Measurements from ENCODE around the gene NRG3.

The NRG3 gene

DNA sequence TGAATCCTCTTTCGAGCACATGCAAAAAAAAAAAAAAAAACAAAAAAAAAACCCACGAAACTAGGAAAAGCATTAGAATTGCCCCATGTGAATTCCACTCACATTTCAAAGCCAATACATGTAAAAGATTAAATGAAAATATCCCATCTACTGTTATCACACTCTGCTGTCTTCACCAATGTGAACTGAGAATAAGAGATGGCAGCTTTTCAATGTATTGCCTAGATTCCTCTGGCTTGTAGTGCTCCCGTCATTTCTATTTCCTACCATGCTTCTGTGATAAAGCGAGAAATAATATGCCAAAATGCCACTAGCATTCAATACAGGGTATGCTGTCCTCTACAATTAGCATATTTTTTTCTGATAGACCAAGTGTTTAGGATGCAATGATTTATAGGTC, 517.0 kb downstream of the NRG3 start:
- no peak for DNase-seq (ENCODE audit: low spot score)

DNA sequence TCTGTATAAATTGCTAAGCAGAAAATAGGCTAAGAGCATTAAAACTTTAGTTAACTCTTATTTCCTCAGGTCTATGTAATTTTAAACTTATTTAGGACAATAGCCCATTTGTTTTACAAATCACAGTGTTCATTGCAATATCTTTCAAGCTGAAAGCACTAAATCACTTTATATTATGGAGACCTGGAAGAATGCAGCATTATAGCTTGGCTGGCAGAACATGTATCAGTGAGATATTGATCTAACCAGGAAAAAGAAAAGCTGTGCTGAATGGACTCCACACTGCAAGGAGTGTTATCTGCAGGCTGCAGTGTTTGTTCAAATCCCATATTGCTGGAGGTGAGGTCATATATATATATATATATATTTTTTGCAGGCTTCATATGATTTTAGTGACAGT, 517.5 kb downstream of the NRG3 start:
- DNase-seq (ENCODE audit: low spot score): no peak

GRCh38 chr10:82394122-82394521, 519.1 kb downstream of the NRG3 start:
- DNase-seq (ENCODE audit: low spot score): peak; percentile 13

- no peak for DNase-seq (ENCODE audit: low spot score)
These were observed 520.0 kb downstream of the NRG3 start for GRCh38 chr10:82394987-82395386.

DNA sequence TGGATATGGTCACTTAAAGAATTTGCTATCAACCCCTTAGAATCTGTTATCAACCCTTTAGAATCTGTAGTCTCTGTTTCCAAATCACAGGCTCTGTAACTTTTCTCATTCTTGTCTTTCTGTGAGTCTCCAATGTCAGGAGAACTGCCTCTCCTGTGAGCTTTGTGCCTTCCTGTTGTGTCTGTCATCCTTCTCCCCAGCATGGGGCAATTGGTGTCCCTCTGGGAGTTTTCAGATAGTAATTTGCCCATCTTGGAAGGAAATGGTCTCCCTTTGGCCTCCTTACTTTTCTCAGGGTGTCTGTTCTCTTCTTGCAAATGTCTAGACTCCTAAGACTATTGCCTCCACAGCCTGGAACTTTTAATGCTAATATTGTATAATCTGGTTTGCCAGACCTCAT, 521.9 kb downstream of the NRG3 start:
- DNase-seq (ENCODE audit: low spot score): no peak

DNA sequence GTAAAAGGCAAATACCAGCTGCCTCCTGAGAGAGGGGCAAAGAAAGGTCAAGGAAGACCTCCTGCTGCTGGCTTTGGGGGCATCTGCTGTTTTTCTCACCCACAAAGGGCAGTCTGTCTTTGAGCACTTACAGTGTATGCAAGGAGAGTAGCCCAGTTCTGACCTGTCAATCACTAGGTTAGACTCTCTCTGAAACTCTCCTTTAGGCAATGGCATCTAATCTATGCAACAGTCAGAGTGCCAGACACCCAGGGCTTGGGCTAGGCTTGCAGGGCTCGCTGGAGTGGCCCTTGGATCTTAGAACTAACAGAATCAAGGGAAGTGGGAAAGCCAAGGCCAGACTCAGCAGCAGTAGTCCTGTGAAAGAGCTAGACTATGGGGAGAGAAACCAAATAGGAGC, 522.9 kb downstream of the NRG3 start:
- DNase-seq (ENCODE audit: low spot score): no peak

- DNase-seq (ENCODE audit: low spot score): no peak
These were observed 524.9 kb downstream of the NRG3 start for GRCh38 chr10:82399850-82400249.

- DNase-seq (ENCODE audit: low spot score): no peak
These were observed 525.8 kb downstream of the NRG3 start for GRCh38 chr10:82400841-82401240.

- no peak for DNase-seq (ENCODE audit: low spot score)
These were observed 528.0 kb downstream of the NRG3 start for GRCh38 chr10:82402906-82403401.

- no peak for DNase-seq (ENCODE audit: low spot score)
These were observed 534.7 kb downstream of the NRG3 start for GRCh38 chr10:82409671-82410070.

DNA sequence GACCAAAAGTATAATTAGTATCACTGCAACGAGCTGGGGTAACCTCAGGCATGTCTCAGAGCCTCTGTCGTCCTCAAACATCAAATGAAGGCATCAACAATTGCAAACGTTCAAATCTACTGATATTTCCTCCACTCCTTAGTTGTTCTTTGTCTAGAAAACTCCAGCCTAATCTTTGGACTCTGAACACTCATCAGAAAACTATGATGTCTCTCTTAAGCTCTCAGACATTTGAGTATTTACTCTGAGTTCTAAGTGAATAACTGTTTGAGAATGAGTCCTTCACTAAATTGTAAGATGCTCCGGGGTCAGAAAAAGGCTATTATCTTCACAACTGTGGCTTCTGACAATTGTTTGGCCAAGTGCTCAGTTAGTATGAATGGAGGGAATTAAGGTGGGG, 536.4 kb downstream of the NRG3 start:
- no peak for DNase-seq (ENCODE audit: low spot score)

DNA sequence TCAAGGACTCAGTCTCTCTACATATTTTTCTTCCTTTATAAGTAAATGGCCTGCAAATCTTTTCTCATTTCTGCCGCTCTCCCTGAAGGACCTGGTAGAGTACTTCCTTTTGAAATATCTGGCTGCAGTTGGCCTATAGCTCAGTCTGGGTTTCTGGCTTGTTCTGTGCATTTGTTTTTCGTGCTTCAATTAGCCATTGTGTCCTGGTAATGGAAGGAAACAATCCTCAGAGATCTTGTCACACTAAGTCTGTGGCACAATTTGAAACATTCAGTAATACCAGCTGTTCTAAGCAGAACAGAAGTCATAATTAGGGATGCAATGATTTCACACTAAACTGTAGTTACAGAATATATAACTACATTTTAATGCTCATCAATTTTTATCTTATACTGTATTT, 545.0 kb downstream of the NRG3 start:
- no peak for DNase-seq (ENCODE audit: low spot score)

GRCh38 chr10:82429302-82429701, 554.3 kb downstream of the NRG3 start:
- no peak for DNase-seq (ENCODE audit: low spot score)

GRCh38 chr10:82438277-82438676, 563.3 kb downstream of the NRG3 start:
- no peak for DNase-seq (ENCODE audit: low spot score)

- no peak for DNase-seq (ENCODE audit: low spot score)
These were observed 565.8 kb downstream of the NRG3 start for GRCh38 chr10:82440775-82441174.

DNA sequence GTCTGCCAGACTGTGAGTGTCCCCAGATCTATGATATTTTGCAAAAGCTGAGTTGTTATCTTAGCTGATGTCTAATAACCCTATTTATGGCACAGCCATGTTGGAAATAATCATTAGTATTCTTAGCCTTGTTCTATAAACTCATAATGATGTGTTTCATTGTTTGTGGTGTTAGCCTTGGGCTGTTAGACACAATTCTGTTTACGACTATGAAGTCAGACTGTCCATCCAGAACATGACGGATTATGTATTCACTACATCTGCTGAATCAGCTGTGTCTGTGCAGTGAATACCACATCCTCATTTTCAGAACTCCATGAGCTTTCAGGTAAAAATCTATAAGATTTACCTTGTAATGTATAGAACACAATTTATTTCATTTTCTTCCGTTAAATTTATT, 577.1 kb downstream of the NRG3 start:
- DNase-seq (ENCODE audit: low spot score): no peak

DNA sequence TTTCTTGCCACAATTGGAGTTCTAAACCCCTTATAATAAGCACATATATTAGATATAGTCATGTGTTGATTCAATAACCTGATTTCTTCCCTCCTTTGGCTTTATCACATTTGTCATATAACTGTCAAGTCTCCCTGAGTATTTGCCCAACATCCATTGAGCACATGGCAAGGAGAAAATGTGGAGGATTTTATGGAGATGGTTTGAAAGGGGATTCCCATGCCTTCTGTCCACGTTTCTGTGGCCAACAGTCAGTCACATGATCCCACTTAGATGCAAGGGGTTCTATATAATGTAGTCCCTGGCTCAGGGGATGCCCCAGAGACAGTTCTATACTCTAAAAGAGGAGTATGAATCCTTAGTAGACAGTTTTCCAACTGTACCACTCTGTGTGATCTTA, 577.7 kb downstream of the NRG3 start:
- DNase-seq (ENCODE audit: low spot score): no peak

GRCh38 chr10:82453678-82454293, 578.8 kb downstream of the NRG3 start:
- no peak for DNase-seq (ENCODE audit: low spot score)

DNA sequence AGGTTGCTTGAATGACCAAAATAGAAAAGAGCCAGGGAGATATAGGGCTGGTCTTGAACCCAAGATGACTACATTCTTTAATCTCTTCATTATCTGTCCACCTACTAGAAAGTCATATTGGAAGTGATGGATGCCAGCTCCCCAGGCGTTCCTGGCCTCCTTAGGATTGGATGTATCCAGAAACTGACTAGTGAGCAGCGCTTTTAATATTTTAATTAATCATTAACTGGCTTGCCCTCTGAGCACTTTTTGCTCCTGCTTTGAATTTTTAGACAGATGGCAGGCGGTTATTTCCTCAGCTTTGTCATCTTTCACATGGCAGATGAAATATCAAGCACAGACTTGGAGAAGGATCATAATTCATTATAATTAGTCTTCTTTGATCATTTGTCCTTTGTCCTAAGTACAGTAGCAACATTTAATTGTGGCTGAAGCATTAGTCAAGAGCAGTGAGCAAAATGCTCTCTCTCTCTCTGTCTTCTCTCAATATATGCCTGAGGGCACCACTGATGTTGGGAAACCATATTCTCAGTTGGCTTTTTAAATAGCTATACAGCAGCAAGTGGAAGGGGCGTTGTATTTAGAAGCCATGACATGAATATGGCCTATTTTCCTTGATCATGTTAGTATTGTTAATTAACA, 588.0 kb downstream of the NRG3 start:
- DNase-seq (ENCODE audit: low spot score): no peak

DNA sequence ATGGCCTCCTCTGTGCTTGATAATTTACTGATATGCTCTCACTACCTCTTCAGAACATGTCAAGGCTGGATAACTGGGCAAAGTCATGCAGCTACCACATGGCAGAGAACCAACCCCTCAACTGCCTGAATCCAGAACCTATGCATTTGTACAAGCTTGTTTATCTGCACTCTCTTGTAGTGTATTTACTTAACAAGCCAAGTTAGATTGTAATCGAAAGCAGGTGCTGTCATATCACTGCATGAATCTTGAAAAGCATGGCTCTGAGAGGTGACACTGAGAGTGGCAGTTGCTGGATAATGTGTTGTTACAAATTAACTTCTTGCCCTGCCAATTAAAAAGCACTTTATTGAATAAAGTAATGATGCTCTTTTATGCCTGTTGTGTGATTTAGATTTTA, 588.6 kb downstream of the NRG3 start:
- no peak for DNase-seq (ENCODE audit: low spot score)

DNA sequence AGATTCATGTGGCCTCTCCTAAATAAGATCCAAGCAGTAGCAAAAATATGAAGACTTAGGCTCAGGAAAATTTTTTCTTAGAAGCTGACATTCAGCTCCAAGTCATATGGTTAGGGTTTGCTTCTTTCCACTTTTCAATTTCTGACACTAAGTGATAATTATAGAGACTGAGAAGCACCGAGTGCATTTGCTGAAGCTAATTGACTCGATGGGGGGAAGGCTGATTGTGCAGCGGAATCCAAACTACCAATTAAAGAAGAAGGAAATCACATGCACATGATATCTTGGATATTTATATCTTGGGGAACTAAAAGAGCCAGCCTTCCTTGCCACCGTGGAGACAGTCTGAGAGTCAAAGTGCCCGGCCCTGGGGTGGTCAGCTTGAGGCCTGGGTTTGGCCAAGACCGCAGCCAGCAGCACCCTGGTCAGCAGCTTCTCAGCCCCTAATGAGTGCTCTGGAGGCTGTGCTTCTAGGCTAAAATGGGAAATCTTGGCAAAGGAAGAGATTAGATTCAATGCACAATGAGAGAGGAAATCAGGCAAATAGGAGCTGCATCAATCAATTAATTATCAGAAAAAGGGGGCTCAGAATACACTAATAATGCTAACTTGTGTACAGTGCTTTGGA, 589.3 kb downstream of the NRG3 start:
- DNase-seq (ENCODE audit: low spot score): no peak

- DNase-seq (ENCODE audit: low spot score): no peak
These were observed 590.0 kb downstream of the NRG3 start for GRCh38 chr10:82464966-82465365.

DNA sequence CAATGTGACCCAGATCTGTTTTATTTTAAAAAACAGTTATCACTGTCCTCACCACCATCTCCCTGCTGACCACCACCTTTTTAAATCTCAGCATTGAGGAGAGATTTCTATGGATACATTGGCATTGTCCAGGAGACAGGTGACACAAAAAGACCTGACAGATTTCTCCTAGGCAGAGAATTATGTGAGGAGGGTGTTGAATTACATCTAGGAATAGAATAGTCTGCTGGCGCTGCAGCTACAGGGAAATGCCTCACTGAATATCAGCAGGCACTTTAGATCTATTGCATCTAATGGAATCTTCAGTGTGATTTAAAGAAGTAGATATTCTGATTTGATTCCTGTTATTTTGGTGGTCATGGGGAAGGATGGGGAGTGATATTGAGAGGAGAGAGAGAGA, 593.5 kb downstream of the NRG3 start:
- DNase-seq (ENCODE audit: low spot score): no peak

Data from cerebellar cortex (tissue), 1 donor.